ENCODE measurements around the gene GALK1.

GRCh38 chr17:75751676-75752404 lies 13.2 kb downstream of the GALK1 start:
- TF ChIP-seq POLR2AphosphoS5 (IDR thresholded peaks at IDR 0.05; ENCODE audit: borderline replicate concordance, low read depth, low read length) (no peak), FOXP2 (optimal IDR thresholded peaks at IDR 0.05; ENCODE audit: control extremely low read depth, extremely low read length, insufficient read depth) (no peak)

Data from SK-N-MC (cell line).